Suppressor macrophage (primary cell): ENCODE results near the gene COL15A1.

Source experiments
- DNase-seq, 4 experiments: peaks; one replicate each; pipeline ENCODE4 v3.0.0-alpha.2; 2020 to 2022

COL15A1 gene

DNA sequence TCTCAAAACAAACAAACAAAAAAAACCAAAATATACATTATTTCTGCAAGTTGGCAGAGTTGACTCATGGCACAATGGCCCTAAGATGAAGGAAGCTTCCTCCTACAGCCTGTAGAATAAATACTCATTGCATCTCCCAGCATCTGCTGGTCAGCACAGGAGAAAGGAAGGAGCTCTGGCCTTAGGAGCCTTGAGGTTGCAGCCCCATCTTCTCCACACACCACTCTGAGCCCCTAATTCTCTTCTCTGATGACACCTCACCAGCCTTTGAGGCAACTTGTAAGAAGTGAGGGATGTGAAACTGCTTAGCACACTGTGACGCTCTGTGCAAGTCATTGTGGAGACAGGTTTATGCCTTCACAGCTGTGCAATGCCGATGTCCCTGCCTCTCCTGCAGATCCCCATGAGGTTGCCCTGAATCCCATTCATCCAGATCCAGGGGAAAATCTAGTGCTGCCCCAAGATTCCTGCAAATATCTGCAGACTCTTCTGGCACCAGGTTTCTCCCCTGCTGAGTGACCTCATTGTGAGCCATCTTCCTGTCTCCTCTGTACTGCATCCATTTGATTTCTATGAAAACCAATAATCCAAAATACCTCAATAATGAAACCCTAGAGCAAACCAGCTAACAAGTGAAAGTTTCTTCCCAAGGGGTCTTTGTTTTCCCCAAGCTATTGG is 95.9 kb downstream of the COL15A1 start:
- peak; percentile 49 to 83 (median 72) for DNase-seq

- DNase-seq = no peak
Observed at GRCh38 chr9:99040251-99040900, 96.7 kb downstream of the COL15A1 start.

DNA sequence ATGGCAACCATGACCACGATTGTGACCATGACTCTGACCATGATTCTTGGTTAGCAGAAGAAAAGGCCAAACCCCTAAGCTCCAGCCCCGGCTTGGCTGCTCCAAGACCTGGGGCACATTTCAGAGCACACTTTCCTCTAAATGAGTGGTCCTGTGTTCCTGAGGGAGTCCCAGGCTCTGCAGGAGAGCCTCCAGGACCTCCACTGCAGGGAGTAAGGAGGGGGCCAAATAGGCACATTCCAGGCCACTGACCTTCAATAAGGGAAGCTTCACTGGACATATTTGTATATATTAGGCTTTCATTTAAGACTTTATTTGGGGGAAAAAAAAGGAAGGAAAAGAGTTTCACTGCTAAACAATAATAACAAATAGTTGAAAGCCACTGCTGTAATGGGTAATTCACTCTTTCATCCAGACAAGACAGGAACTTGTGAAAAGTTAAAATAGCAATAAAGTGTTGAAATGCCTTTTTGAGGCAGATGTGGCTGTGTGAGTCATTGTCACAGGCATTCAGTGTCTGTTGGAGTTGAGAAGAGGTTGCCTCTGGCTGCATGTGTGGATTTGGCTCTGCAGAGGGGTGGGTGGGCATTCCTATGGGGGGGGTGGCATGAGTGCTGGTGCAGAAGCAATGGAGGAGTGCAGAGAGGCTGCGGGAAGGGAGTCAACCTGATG is 97.3 kb downstream of the COL15A1 start:
- peak; percentile 74 to 93 (median 85) for DNase-seq

DNA sequence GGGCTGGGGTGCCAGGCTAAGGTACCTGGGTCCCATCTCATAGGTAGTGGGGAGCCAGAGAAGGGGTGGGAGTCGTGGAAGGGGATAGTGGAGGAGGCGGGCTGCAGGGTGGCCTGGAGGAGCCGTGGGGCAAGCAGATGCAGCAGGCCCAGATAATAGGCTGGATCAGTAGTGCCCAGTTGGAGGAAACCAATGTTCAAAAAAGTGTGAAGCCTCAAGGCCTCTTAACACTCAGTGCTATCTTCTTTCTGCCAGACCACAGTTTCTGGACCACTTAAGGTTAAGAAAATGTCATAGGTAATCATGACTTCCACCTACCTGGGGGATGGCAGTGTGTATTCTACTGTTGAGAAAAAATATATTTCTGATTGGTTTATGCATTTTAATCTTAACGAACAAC is 97.9 kb downstream of the COL15A1 start:
- DNase-seq = no peak

DNA sequence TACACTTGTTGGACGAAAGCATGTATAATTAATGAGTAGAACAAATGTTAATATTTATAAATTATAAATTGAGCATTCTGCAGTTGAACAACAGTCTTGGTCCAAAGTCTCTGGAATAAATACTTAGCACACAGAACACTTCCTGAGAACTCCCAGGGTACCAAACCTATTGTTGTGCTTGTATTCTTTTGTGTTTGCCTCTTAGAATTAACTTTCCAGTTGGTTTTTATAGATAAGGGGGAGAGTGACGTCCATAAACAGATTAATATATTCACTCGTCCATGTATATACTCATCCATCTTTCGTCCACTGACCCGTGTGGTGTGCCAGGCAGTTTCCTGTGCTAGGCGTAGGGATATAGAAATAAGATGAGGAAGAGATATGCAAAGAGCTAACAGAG is 98.9 kb downstream of the COL15A1 start:
- no peak for DNase-seq

DNA sequence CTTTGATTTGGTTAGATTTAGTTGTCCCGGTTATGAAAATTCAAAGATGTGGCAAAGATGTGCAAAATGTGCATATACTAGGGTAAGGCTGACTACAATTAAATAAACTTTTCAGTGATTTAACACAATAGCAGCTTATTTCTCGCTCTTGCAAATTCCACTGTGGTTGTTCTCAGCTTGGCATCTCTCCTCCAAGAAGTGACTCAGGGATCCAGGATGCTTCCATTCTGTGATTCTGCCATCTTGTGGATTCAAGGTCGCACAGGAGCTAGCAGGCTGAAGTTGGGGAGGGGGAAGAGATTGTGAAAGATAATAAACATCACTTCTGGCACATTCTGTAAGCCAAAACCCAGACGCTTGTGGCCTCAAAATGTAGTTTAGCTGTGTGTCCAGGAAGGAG is 101.1 kb downstream of the COL15A1 start:
- DNase-seq = no peak

DNA sequence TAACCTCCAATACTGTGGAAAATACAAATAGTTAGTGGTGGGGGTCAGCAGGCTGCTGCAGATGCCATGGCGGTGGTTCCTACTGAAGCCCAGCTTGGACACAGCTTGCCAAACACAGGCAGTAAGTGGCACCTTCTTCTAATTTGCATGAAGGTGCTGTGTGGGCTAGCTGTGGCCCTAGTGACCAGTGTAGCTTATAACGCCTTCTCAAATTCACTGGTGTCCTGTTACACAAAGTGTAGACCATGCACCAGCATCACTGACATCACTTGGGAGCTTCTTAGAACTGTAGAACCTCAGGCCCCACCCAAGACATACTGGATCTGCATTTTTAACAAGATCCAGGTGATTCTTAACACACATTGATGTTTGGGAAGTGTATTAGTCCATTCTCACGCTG is 102.4 kb downstream of the COL15A1 start:
- DNase-seq = no peak

- peak; percentile 60 to 79 (median 65) for DNase-seq
Observed at GRCh38 chr9:99046542-99047071, 102.9 kb downstream of the COL15A1 start.

DNA sequence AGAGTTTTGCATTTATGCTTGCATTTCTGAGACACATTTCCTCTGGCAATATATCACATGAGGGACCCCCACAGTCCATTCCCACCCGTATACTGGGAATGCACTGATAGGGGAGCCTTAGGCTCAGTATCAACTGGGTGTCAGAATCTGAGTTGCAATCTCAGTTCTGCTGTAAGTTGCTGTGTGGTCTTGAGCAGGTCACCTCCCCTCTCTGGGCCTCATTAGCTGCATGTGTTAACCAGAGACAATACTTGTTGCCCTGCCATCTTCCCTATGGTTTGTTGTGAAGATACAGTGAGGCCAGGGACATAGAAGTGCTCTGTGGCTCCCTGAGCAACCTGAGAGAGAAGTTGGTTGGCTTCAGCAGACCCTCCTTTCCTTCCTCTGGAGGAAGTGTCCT is 105.5 kb downstream of the COL15A1 start:
- no peak for DNase-seq

DNA sequence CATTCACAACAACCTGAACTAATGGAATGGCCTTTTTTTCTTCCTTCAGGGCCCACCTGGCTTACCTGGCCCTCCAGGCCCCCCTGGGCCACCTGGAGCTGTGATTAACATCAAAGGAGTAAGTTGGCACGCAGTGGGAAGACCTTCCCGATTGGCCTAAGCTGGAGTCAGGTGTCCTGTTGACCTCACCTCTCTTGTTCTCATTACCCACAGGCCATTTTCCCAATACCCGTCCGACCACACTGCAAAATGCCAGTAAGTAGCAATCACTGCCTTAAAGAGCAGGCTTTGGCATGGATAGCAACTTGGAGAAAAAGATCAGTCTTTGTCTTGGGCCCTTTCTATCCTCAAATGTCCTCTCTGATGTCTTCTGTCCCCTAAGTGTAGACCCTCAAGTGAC is 105.9 kb downstream of the COL15A1 start:
- DNase-seq = no peak

GRCh38 chr9:99050292-99050911 is 106.7 kb downstream of the COL15A1 start:
- DNase-seq = peak in 3 of 4 experiments; percentile 31 to 45 (median 32)

DNA sequence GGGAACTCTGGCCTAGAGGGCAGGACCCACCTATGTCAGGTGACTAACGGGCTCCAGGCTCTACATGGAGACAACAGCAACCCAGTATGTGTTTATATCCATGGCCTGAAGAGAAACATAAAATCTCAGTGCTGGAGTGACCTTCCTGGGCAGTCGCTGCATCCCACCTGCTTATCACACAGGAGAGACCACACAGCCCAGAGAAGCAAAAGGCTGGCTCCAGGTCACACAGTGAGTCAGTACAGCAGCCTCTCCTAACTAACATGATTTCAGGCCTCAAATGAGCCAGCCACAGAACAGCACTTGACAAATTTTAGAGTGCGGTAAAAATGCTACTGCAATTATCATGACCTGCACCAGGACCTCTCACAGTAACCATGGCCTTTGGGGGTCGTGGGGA is 107.2 kb downstream of the COL15A1 start:
- no peak for DNase-seq

DNA sequence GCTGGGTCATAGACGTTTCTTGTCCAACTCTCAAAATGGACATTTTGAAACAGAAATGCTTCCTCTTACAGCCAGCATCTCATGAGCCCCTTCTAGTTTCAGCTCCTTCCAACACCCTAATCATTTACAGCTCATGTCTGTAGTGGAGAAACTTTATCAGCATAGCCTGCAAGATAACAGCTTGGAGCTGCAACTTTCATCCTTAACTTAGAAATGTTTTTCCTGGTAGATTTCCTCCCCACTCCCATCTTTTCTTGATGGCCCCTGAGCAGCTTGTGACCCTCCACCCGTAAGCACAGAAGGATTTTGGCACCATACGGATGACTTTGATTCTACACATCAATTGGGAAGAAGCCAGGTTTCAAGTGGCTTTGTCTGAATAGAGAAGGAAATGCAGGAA is 107.7 kb downstream of the COL15A1 start:
- DNase-seq = peak in 1 of 4 experiments; percentile 38

- no peak for DNase-seq
Observed at GRCh38 chr9:99051851-99052250, 108.1 kb downstream of the COL15A1 start.

- peak; percentile 35 to 67 (median 62) for DNase-seq
Observed at GRCh38 chr9:99052815-99053715, 109.4 kb downstream of the COL15A1 start.

DNA sequence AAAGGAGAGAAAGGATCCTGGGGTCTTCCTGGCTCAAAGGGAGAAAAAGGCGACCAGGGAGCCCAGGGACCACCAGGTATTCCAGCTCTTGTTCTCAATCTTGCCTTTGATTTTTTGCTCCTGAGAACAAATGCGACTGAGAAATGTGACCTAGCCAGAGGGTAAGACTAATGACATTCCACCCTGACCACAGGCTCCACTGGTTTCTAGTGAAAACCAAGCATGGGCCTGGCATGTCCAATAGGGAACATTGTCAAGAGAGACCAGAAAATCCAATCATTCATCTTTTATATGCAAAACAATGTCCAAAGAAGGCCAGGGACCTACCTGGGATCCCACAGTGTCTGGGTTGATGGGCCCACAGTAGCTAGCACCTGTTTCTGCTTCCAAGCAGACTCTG is 110.9 kb downstream of the COL15A1 start:
- DNase-seq = no peak

DNA sequence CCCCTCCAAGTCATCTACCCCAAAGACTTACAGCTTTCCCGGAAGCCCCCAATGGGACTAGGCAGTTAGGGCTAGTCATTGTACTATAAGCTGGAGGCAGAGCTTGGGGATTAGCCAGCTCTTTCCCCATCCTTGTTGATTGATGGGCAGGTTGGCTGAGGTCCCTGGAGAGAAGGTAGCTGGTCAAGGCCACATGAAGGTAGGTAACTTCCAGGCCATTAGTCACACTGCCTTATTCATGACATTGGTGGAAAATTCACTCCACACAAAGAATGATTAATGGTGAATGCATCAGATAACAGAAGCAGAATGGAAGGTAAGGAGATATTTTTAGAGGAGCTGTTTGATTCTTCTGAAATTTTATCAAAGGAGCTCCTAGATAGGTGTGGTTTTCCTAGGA is 111.7 kb downstream of the COL15A1 start:
- DNase-seq = no peak

- no peak for DNase-seq
Observed at GRCh38 chr9:99056186-99056585, 112.5 kb downstream of the COL15A1 start.

DNA sequence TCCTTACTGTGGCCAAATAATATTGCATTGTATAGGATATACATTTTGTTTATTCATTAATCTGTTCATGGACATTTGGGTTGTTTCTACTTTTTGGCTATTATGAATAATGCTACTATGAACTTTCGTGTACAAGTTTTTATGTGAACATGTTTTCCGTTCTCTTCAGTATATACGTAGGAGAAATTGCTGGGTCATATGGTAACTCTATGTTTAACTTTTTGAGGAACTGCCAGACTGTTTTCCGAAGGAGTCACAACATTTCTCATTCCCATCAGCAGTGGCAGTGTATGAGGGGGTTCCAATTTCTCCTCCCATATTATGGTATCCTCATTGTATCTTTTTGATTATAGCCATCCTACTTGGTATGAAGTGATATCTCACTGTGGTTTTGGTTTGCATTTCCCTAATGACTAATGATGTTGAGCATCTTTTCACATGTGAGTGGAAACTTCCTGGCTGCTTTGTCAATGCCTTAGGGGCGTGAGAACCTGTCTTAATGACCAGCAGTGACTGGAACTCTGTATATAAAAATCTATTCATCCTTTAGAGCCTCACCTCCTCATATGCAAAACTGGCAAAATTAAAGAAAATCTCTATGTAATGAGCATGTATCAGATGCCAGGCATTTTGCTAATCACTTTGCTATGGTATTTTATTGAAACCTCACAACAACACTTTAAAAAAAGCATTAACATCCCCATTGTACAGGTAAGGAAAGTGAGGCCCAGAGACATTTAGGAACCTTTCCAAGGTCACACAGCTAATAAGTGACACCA is 113.4 kb downstream of the COL15A1 start:
- DNase-seq = peak; percentile 58 to 87 (median 71)

GRCh38 chr9:99057665-99058625 is 114.2 kb downstream of the COL15A1 start:
- DNase-seq = peak; percentile 73 to 89 (median 81)
